ENCODE results near the gene FRZB. TPM values are rescaled to one million over a fixed set of nuclear protein-coding genes. Genes with fewer than 3 reads are reported as not detected.

Gene FRZB
- total and polyA plus RNA-seq, 2 of the 13 experiments (the other 11 are each of a cell fraction or from before 2014, with no cell fraction given) = 0.04 to 1.2 TPM

DNA sequence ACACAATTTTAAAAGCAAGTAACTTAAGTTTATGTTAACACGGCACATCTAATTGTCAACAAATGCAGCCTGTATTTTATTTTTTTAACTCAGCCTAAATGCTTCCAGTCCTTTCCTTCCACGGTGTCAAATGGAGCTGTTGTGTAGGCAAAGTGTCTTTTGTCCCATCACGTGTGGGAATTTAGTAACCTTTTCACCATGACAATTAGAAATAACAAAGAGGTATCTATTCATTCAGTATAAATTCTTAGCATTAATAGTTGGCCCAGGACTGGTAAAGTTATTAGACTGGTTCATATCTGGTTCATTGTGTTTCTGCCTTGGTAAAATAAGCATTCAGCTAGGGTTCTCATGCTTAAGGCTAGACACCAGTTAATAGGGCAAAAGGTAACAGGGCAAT lies 47.9 kb downstream of the FRZB start (continued):
- TF ChIP-seq, protein P1, sequence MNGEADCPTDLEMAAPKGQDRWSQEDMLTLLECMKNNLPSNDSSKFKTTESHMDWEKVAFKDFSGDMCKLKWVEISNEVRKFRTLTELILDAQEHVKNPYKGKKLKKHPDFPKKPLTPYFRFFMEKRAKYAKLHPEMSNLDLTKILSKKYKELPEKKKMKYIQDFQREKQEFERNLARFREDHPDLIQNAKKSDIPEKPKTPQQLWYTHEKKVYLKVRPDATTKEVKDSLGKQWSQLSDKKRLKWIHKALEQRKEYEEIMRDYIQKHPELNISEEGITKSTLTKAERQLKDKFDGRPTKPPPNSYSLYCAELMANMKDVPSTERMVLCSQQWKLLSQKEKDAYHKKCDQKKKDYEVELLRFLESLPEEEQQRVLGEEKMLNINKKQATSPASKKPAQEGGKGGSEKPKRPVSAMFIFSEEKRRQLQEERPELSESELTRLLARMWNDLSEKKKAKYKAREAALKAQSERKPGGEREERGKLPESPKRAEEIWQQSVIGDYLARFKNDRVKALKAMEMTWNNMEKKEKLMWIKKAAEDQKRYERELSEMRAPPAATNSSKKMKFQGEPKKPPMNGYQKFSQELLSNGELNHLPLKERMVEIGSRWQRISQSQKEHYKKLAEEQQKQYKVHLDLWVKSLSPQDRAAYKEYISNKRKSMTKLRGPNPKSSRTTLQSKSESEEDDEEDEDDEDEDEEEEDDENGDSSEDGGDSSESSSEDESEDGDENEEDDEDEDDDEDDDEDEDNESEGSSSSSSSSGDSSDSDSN (CRISPR knock-in tag; IDR thresholded peaks at IDR 0.05) = no peak
- TF ChIP-seq PTBP1 (IDR thresholded peaks at IDR 0.05; ENCODE audit: low read depth, low read length, poor library complexity, severe bottlenecking) (no peak), ZNF354B (CRISPR knock-in tag; IDR thresholded peaks at IDR 0.05) (no peak), AGO2 (optimal IDR thresholded peaks at IDR 0.05; ENCODE audit: low read depth, low read length) (no peak), ZNF644 (CRISPR knock-in tag; IDR thresholded peaks at IDR 0.05; ENCODE audit: low read depth) (no peak), TAF1 (CRISPR knock-in tag; IDR thresholded peaks at IDR 0.05) (no peak), ZNF589 (CRISPR knock-in tag; conservative IDR thresholded peaks at IDR 0.05) (no peak), TBP (CRISPR knock-in tag; IDR thresholded peaks at IDR 0.05) (no peak), FOXA1 (IDR thresholded peaks at IDR 0.05) (no peak), FOXA1 (CRISPR knock-in tag; IDR thresholded peaks at IDR 0.05) (no peak), SRY (CRISPR knock-in tag; IDR thresholded peaks at IDR 0.05) (no peak)
- TF ChIP-seq, protein P2, sequence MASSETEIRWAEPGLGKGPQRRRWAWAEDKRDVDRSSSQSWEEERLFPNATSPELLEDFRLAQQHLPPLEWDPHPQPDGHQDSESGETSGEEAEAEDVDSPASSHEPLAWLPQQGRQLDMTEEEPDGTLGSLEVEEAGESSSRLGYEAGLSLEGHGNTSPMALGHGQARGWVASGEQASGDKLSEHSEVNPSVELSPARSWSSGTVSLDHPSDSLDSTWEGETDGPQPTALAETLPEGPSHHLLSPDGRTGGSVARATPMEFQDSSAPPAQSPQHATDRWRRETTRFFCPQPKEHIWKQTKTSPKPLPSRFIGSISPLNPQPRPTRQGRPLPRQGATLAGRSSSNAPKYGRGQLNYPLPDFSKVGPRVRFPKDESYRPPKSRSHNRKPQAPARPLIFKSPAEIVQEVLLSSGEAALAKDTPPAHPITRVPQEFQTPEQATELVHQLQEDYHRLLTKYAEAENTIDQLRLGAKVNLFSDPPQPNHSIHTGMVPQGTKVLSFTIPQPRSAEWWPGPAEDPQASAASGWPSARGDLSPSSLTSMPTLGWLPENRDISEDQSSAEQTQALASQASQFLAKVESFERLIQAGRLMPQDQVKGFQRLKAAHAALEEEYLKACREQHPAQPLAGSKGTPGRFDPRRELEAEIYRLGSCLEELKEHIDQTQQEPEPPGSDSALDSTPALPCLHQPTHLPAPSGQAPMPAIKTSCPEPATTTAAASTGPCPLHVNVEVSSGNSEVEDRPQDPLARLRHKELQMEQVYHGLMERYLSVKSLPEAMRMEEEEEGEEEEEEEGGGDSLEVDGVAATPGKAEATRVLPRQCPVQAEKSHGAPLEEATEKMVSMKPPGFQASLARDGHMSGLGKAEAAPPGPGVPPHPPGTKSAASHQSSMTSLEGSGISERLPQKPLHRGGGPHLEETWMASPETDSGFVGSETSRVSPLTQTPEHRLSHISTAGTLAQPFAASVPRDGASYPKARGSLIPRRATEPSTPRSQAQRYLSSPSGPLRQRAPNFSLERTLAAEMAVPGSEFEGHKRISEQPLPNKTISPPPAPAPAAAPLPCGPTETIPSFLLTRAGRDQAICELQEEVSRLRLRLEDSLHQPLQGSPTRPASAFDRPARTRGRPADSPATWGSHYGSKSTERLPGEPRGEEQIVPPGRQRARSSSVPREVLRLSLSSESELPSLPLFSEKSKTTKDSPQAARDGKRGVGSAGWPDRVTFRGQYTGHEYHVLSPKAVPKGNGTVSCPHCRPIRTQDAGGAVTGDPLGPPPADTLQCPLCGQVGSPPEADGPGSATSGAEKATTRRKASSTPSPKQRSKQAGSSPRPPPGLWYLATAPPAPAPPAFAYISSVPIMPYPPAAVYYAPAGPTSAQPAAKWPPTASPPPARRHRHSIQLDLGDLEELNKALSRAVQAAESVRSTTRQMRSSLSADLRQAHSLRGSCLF (CRISPR knock-in tag; IDR thresholded peaks at IDR 0.05; ENCODE audit: borderline replicate concordance) = no peak
- TF ChIP-seq, protein P3, sequence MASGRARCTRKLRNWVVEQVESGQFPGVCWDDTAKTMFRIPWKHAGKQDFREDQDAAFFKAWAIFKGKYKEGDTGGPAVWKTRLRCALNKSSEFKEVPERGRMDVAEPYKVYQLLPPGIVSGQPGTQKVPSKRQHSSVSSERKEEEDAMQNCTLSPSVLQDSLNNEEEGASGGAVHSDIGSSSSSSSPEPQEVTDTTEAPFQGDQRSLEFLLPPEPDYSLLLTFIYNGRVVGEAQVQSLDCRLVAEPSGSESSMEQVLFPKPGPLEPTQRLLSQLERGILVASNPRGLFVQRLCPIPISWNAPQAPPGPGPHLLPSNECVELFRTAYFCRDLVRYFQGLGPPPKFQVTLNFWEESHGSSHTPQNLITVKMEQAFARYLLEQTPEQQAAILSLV (CRISPR knock-in tag; IDR thresholded peaks at IDR 0.05; ENCODE audit: borderline replicate concordance) = no peak
- TF ChIP-seq, protein P4, sequence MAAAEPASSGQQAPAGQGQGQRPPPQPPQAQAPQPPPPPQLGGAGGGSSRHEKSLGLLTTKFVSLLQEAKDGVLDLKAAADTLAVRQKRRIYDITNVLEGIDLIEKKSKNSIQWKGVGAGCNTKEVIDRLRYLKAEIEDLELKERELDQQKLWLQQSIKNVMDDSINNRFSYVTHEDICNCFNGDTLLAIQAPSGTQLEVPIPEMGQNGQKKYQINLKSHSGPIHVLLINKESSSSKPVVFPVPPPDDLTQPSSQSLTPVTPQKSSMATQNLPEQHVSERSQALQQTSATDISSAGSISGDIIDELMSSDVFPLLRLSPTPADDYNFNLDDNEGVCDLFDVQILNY (CRISPR knock-in tag; conservative IDR thresholded peaks at IDR 0.05) = no peak
- TF ChIP-seq, protein P5, sequence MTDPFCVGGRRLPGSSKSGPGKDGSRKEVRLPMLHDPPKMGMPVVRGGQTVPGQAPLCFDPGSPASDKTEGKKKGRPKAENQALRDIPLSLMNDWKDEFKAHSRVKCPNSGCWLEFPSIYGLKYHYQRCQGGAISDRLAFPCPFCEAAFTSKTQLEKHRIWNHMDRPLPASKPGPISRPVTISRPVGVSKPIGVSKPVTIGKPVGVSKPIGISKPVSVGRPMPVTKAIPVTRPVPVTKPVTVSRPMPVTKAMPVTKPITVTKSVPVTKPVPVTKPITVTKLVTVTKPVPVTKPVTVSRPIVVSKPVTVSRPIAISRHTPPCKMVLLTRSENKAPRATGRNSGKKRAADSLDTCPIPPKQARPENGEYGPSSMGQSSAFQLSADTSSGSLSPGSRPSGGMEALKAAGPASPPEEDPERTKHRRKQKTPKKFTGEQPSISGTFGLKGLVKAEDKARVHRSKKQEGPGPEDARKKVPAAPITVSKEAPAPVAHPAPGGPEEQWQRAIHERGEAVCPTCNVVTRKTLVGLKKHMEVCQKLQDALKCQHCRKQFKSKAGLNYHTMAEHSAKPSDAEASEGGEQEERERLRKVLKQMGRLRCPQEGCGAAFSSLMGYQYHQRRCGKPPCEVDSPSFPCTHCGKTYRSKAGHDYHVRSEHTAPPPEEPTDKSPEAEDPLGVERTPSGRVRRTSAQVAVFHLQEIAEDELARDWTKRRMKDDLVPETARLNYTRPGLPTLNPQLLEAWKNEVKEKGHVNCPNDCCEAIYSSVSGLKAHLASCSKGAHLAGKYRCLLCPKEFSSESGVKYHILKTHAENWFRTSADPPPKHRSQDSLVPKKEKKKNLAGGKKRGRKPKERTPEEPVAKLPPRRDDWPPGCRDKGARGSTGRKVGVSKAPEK (CRISPR knock-in tag; IDR thresholded peaks at IDR 0.05; ENCODE audit: borderline replicate concordance) = no peak
- TF ChIP-seq, protein P6, sequence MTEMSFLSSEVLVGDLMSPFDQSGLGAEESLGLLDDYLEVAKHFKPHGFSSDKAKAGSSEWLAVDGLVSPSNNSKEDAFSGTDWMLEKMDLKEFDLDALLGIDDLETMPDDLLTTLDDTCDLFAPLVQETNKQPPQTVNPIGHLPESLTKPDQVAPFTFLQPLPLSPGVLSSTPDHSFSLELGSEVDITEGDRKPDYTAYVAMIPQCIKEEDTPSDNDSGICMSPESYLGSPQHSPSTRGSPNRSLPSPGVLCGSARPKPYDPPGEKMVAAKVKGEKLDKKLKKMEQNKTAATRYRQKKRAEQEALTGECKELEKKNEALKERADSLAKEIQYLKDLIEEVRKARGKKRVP (CRISPR knock-in tag; IDR thresholded peaks at IDR 0.05) = no peak

Data from HepG2 (cell line).